Heart left ventricle (tissue), 13 donors: Measurements from ENCODE around the gene SMKR1.

ENCODE experiments used
- CTCF ChIP-seq, 12 donors: fragments of 200-600 bp; sonication (generic) in 4 of 12; IDR thresholded peaks; one replicate each; pipeline versions ENCODE4 v1.5.0 to v1.8.0; 2018 to 2022; ENCODE audit warnings: antibody characterized with exemption in 12 of 12, mild to moderate bottlenecking in 5 of 12
- POLR2A ChIP-seq, 2 donors: fragments of 450-650 bp; IDR thresholded peaks; one replicate each; pipeline ENCODE4 v1.6.1; 2017; ENCODE audit warnings: antibody characterized with exemption in 2 of 2, mild to moderate bottlenecking in 2 of 2, moderate library complexity in 2 of 2
- donor health status: ischemic (EF 13 %, LVEDD 7.1; RV severe dilation, severe dysfunction).
- donor health status: DM: no; HTN: yes; CAD: no.
- donor health status: DM: no; HTN: no; CAD: no.
- donor health status: ischemic (EF 25% LVEDD 6.9; RV normal size, moderate dysfunction).
- donor health status: ischemic (EF 25% LVEDD 5.7; RV mildly dilated, moderate dysfunction).
- donor health status: ischemic (EF 35%, LVEDD 5.7; RV mildly dilated, moderate dysfunction).
- donor health status: nonischemic (EF 11% LVEDD 7.7; RV severe dilation, severe dysfunction).
- donor health status: DM: yes; HTN: yes; CAD: no.
- donor health status: PGD.
- donor health status: ischemic (EF 29% LVEDD 5.4; RV normal size, mild dysfunction).
- donor health status: nonischemic (EF 23%, LVEDD 6.1; RV moderate dilation, normal function).

- no peak for TF ChIP-seq POLR2A (IDR thresholded peaks at IDR 0.05)
- no peak for TF ChIP-seq CTCF (IDR thresholded peaks at IDR 0.05)
Observed at GRCh38 chr7:129497156-129497555, 5.2 kb upstream of the SMKR1 start.
